GM12878 (cell line): ENCODE data around the gene RAB11A.

ENCODE experiments used
- MTA2 ChIP-seq: fragments of 450-650 bp; IDR thresholded peaks from 2 replicates; pipeline ENCODE4 v1.6.1; 2016; ENCODE audit warnings: low read depth, mild to moderate bottlenecking, moderate library complexity
- POLR2A ChIP-seq: IDR thresholded peaks from 2 replicates; pipeline ENCODE4 v1.6.1; 2011; ENCODE audit warnings: low read depth, mild to moderate bottlenecking, low read length

- no peak for TF ChIP-seq MTA2
- no peak for TF ChIP-seq POLR2A
These were observed 68.2 kb downstream of the RAB11A start for GRCh38 chr15:65937476-65937875.
